ENCODE results near the gene MON1B. TPM values are rescaled to one million over a fixed set of nuclear protein-coding genes. Genes with fewer than 3 reads are reported as not detected.
A peak's percentile ranks its signal among the peaks of the same experiment; 100 is the strongest.

The MON1B gene
- total and polyA plus RNA-seq, 2 of the 8 experiments (the other 6 are each of a cell fraction or from before 2014, with no cell fraction given) = 20.0 to 45.9 TPM

- TF ChIP-seq CHD7 (IDR thresholded peaks at IDR 0.05; ENCODE audit: insufficient replicate concordance, low read length) = no peak
- peak; percentile 75 for TF ChIP-seq POLR2AphosphoS5 (IDR thresholded peaks at IDR 0.05; ENCODE audit: low read depth, low read length)
- TF ChIP-seq ASH2L (IDR thresholded peaks at IDR 0.05; ENCODE audit: low read length) = no peak
- TF ChIP-seq USF2 (IDR thresholded peaks at IDR 0.05; ENCODE audit: low read length) = no peak
- no peak for TF ChIP-seq ZNF274 (IDR thresholded peaks at IDR 0.05; ENCODE audit: borderline replicate concordance, extremely low read depth, low read length)
- TF ChIP-seq, protein P1, sequence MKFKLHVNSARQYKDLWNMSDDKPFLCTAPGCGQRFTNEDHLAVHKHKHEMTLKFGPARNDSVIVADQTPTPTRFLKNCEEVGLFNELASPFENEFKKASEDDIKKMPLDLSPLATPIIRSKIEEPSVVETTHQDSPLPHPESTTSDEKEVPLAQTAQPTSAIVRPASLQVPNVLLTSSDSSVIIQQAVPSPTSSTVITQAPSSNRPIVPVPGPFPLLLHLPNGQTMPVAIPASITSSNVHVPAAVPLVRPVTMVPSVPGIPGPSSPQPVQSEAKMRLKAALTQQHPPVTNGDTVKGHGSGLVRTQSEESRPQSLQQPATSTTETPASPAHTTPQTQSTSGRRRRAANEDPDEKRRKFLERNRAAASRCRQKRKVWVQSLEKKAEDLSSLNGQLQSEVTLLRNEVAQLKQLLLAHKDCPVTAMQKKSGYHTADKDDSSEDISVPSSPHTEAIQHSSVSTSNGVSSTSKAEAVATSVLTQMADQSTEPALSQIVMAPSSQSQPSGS (IDR thresholded peaks at IDR 0.05; ENCODE audit: low read length) = no peak
- no peak; the same call in 1 of the 2 replicates for TF ChIP-seq RBBP5 (IDR thresholded peaks at IDR 0.05; ENCODE audit: borderline replicate concordance, low read depth, low read length)
These were observed at the start of gene MON1B (continued) for GRCh38 chr16:77190478-77191258.
